Spinal cord (tissue), 10 donors: ENCODE measurements around the gene SETD3. TPM values are rescaled to one million over a fixed set of nuclear protein-coding genes. Genes with fewer than 3 reads are reported as not detected.
A peak's percentile ranks its signal among the peaks of the same experiment; 100 is the strongest.

ENCODE experiments used
- DNase-seq, 6 donors: peaks; one replicate each; pipeline versions ENCODE4 v3.0.0 to v3.0.0-alpha.2; 2013 to 2015; ENCODE audit warnings: low spot score in 6 of 6, low read depth in 4 of 6
- H3K27ac ChIP-seq: one replicate; pipeline ENCODE4 v1.5.1; 2013; ENCODE audit warnings: low read depth, low read length, control low read depth
- H3K27me3 ChIP-seq: one replicate; pipeline ENCODE4 v1.6.1; 2013; ENCODE audit warnings: low read length; ENCODE audit not compliant: control insufficient read depth, insufficient read depth
- H3K36me3 ChIP-seq: one replicate; pipeline ENCODE4 v1.6.1; 2013; ENCODE audit warnings: low read length; ENCODE audit not compliant: control insufficient read depth, insufficient read depth
- H3K4me1 ChIP-seq: one replicate; pipeline ENCODE4 v1.6.1; 2013; ENCODE audit warnings: low read length; ENCODE audit not compliant: control insufficient read depth, insufficient read depth
- H3K4me3 ChIP-seq: one replicate; pipeline ENCODE4 v1.5.1; 2013; ENCODE audit warnings: low read depth, low read length, control low read depth
- H3K9me3 ChIP-seq: one replicate; pipeline ENCODE4 v1.6.1; 2013; ENCODE audit warnings: low read length; ENCODE audit not compliant: control insufficient read depth, insufficient read depth
- WGBS: methylation state at CpG from one replicate; pipeline ENCODE4 v1.1.5; 2013; ENCODE audit warnings: missing lambda C conversion rate; ENCODE audit not compliant: insufficient coverage; 5-methylcytosine and 5-hydroxymethylcytosine counted together
- polyA plus RNA-seq, 2 donors: library from polyadenylated mRNA; unstranded; fragments of 120-200 nt; gene quantifications; one replicate each; pipeline ENCODE4 v1.2.1, GENCODE V29; 2013; ENCODE audit not compliant: insufficient read length in 2 of 2
- total RNA-seq, 2 donors: library from RNA; depleted of rRNA in 1 of 2; stranded (reverse); fragments of 120-200 nt in 1 of 2; fragments of >200 nt in 1 of 2; gene quantifications; one replicate each; pipeline versions ENCODE4 v1.2.3 to v1.2.4, GENCODE V29; 2013 to 2014
- donor health status: healthy.

The SETD3 gene
- total and polyA plus RNA-seq, 4 donors = 50.9 to 82.6 (median 62.2) TPM

- no peak for DNase-seq
- H3K27me3 ChIP-seq = no peaks in the 10 kb centered on the region
- 70% methylated on average over 6 of the region's 8 CpGs for WGBS
- no peak overlapping the region for H3K4me3 ChIP-seq
- H3K36me3 ChIP-seq = peaks cover 17% of the 10 kb centered on the region
- no peak overlapping the region for H3K27ac ChIP-seq
- peaks cover 11% of the 10 kb centered on the region for H3K4me1 ChIP-seq
- no peaks in the 10 kb centered on the region for H3K9me3 ChIP-seq
Observed at GRCh38 chr14:99408286-99408970, 72.2 kb downstream of the SETD3 start.

GRCh38 chr14:99407416-99407815 lies 73.2 kb downstream of the SETD3 start:
- DNase-seq = no peak
- Histone ChIP-seq H3K4me1 (peaks cover 11% of the 10 kb centered on the region), H3K27ac (no peak overlapping the region), H3K9me3 (no peaks in the 10 kb centered on the region), H3K27me3 (no peaks in the 10 kb centered on the region), H3K4me3 (no peak overlapping the region), H3K36me3 (peaks cover 17% of the 10 kb centered on the region)
- WGBS = 98% methylated on average over 11 of the region's 11 CpGs

GRCh38 chr14:99402950-99403349 lies 77.7 kb downstream of the SETD3 start:
- Histone ChIP-seq H3K9me3 (no peaks in the 10 kb centered on the region), H3K4me1 (peaks cover 6% of the 10 kb centered on the region), H3K4me3 (no peak overlapping the region), H3K36me3 (peaks cover 22% of the 10 kb centered on the region), H3K27me3 (no peaks in the 10 kb centered on the region), H3K27ac (no peak overlapping the region)
- no peak for DNase-seq
- WGBS = 82% methylated on average over 9 of the region's 10 CpGs

DNA sequence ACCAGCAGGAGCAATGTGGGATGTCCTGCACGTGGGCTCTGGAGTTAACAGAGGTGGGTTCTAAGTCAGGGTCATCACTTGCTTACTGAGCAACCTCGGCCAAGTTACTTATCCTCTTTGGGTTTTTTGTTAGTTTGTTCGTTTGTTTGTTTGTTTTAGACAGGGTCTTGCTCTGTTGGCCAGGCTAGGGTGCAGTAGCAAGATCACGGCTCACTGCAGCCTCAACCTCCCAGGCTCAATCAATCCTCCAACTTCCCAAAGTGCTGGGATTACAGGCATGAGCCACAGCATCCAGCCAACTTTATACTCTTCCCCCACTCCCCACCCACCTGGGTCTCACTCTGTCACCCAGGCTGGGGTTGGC lies 78.4 kb downstream of the SETD3 start:
- no peak for DNase-seq
- peaks cover 23% of the 10 kb centered on the region for H3K36me3 ChIP-seq
- H3K4me3 ChIP-seq = no peak overlapping the region
- peaks cover 6% of the 10 kb centered on the region for H3K4me1 ChIP-seq
- H3K27ac ChIP-seq = no peak overlapping the region
- H3K9me3 ChIP-seq = no peaks in the 10 kb centered on the region
- WGBS = 100% methylated on average over 2 of the region's 4 CpGs
- no peaks in the 10 kb centered on the region for H3K27me3 ChIP-seq

DNA sequence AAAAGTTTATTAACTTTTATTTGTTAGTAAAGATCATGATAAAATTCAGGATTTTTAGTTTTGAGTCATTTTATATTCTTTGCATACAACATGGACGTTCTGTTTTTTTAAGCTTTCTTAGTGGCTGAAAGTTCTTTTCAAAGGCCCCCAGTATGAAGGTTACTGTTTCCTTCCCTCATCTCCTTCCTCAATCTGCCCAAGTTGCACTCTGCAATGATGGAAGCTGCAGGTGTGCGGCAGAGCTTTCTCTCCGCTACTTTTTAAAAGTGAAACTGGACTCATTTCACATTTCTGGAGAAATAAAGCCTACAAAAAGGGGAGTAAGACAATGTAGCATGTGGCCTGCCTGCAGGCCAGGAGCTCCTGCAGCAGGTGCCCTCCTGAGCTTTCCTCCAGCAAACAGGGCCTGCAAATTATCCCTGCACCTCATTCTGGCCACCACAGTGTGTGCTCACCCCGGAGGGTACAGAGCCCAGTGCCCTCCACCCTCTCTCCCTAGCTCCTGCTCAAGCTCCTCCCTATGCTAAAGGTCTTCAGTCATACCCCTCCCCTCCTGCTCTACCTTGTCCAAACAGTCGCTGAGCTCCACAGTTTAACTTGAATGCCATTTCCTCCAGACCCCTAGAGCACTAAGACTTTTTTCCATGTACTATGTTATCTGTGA lies 78.9 kb downstream of the SETD3 start:
- DNase-seq = no peak
- no peaks in the 10 kb centered on the region for H3K27me3 ChIP-seq
- no peaks in the 10 kb centered on the region for H3K9me3 ChIP-seq
- no peak overlapping the region for H3K27ac ChIP-seq
- H3K36me3 ChIP-seq = peaks cover 23% of the 10 kb centered on the region
- WGBS = 63% methylated on average over 2 of the region's 5 CpGs
- H3K4me1 ChIP-seq = peaks cover 6% of the 10 kb centered on the region
- no peak overlapping the region for H3K4me3 ChIP-seq

DNA sequence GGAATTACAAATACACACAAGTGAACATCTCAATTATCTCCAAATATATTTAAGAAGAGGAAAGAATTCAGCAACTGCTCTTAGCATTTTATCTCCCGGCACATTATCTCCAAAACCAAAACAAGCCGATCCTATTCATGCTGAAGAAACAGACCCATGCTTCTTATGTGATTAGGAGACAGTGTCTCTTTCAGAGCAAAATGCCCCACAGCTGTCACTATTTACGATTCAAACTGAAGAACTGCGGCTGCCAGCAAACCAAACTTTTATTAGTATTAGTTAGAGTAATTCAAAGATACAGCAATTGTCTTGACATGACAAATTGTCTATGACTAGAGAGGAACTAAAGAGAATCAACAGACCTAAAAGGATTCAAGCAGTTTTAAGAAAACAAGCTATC lies 79.4 kb downstream of the SETD3 start:
- no peaks in the 10 kb centered on the region for H3K27me3 ChIP-seq

GRCh38 chr14:99397698-99398097 lies 83.0 kb downstream of the SETD3 start:
- Histone ChIP-seq H3K9me3 (no peaks in the 10 kb centered on the region), H3K4me3 (no peak overlapping the region), H3K36me3 (peaks cover 34% of the 10 kb centered on the region), H3K4me1 (peaks cover 10% of the 10 kb centered on the region), H3K27ac (no peak overlapping the region), H3K27me3 (no peaks in the 10 kb centered on the region)
- no CpG with 5 or more reads among the region's 2 CpGs for WGBS
- DNase-seq = no peak

More for the DNA sequence above, 79.4 kb downstream of the SETD3 start:
- WGBS = no CpG with 5 or more reads among the region's 4 CpGs
- H3K4me3 ChIP-seq = no peak overlapping the region
- DNase-seq = no peak
- H3K27ac ChIP-seq = no peak overlapping the region
- no peaks in the 10 kb centered on the region for H3K9me3 ChIP-seq
- peaks cover 6% of the 10 kb centered on the region for H3K4me1 ChIP-seq
- H3K36me3 ChIP-seq = peaks cover 23% of the 10 kb centered on the region

GRCh38 chr14:99395909-99396530 lies 84.6 kb downstream of the SETD3 start:
- peaks cover 4% of the 10 kb centered on the region for H3K4me1 ChIP-seq
- peaks cover 34% of the 10 kb centered on the region for H3K36me3 ChIP-seq
- no peaks in the 10 kb centered on the region for H3K27me3 ChIP-seq
- 42% methylated on average over 6 of the region's 10 CpGs for WGBS
- H3K27ac ChIP-seq = no peak overlapping the region
- peak in 3 of 6 donors; percentile 22 to 78 (median 62) for DNase-seq
- no peaks in the 10 kb centered on the region for H3K9me3 ChIP-seq
- H3K4me3 ChIP-seq = no peak overlapping the region

GRCh38 chr14:99394602-99395156 lies 86.0 kb downstream of the SETD3 start:
- H3K36me3 ChIP-seq = peaks cover 31% of the 10 kb centered on the region
- no peak for DNase-seq
- H3K27me3 ChIP-seq = no peaks in the 10 kb centered on the region
- H3K4me1 ChIP-seq = peaks cover 4% of the 10 kb centered on the region
- H3K4me3 ChIP-seq = no peak overlapping the region
- WGBS = 95% methylated on average over 9 of the region's 9 CpGs
- no peaks in the 10 kb centered on the region for H3K9me3 ChIP-seq
- no peak overlapping the region for H3K27ac ChIP-seq
